Forelimb muscle (tissue), 1 donor: ENCODE measurements around the gene LRRC30. TPM values are rescaled to one million over a fixed set of nuclear protein-coding genes. Genes with fewer than 3 reads are reported as not detected.
"Not testable (repeated sequence)": the region's sequence is repeated elsewhere in the genome, so short reads cannot be mapped to it uniquely, and the experiment has no call there.

Source experiments
- DNase-seq: peaks from one replicate; pipeline ENCODE4 v3.0.0-alpha.2; 2013; ENCODE audit warnings: low read depth
- polyA plus RNA-seq: library from polyadenylated mRNA; unstranded; fragments of 120-200 nt; gene quantifications from one replicate; pipeline ENCODE4 v1.2.1, GENCODE V29; 2013; ENCODE audit not compliant: insufficient read length

Gene LRRC30
- polyA plus RNA-seq: 4.2 TPM

DNA sequence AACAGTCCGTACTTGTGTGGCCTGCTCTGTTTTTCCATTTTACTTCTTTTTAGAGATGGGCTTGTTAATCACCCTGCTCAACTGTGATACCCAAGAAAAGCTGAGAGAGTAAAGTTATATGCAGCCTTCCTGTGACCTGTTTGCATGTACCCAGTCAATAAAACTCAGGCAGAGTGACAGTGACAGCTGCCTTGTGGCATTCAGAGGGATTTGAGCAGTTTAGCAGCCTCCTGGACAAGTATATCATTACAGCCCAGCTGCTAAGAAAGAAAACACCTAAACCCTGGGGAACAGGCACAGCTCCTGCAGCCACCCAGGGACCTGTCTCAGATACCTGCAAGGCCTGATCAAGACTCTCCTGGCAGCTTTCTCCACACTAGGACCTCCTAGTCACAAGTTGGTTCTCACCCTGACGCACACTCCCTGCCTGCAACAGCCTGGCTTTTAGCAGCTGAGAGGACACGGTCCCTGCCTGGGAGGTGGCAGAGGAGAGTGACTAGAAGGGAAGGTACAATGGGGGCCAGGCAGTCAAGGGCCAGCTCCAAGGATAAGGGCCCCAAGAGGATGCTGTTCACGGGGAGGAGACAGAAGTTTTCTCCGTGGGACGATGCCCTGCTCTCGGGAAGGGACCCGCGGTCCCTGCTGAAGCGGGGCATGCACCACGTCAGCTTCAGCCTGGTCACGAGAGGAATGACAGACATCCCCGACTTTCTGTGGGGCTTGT, at the start of gene LRRC30:
TSS of gene LRRC30 (plus strand) at position 464 of the 724 bp plus-strand sequence. CDS start at position 514, 50 bp downstream.
- no peak for DNase-seq

DNA sequence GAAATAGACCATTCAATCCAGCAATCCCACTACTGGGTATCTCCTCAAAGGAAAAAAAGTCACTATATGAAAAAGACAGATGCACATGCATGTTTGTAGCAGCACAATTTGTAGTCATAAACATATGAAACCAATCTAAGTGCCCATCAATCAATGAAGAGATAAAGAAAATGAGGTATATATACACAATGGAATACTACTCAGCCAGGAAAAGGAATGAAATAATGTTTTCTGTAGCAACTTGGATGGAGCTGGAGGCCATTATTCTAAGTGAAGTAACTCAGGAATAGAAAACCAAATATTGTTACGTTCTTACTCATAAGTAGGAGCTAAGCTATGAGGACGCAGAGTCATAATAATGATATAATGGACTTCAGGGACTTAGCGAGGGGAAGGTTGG, 45.2 kb upstream of the LRRC30 start:
- DNase-seq: no peak

DNA sequence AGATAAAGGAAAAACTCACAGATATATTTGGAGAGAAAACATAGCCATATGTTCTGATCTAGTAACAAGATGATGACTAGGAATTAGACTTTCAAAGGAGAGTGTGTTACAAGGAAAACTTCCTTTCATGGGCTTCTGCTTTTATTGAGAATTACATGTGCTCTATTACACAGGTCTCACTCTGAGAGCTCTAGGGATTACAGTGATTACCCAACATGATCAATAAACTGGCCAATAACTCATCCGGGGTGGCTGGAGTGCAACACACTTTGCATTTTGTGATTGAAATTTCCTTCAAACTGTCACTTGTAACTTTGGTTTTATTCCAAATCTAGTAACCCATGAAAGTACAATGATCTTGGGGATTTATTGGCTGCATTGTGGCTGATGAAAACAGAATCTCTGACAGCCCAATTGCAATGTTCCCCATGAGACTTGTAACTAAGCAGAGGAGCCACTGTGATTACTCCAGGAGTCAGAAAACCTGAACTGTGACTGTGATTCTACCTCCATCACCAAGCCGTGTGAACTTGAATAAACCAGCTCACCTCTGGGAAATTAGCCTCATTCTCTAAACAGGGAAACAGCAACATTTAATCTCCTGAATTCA, 40.2 kb upstream of the LRRC30 start:
- no peak for DNase-seq

DNA sequence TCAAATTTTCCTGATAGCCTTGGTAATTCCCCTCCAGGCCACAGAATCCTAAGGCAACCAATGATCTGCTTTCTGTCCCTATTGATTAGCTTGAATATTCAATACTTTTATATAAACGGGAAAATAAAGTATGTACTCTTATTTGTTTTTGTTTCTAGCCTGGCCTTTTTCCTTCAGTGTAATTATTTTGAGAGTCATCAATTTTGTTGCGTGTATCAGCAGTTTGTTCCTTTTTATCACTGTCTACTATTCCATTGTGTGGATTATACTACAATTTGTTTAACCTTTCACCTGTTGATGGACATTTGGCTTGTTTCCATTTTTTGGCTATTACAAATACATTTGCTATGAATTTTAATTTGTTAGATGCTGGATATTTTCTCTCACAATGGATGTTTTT, 39.2 kb upstream of the LRRC30 start:
- no peak for DNase-seq

DNA sequence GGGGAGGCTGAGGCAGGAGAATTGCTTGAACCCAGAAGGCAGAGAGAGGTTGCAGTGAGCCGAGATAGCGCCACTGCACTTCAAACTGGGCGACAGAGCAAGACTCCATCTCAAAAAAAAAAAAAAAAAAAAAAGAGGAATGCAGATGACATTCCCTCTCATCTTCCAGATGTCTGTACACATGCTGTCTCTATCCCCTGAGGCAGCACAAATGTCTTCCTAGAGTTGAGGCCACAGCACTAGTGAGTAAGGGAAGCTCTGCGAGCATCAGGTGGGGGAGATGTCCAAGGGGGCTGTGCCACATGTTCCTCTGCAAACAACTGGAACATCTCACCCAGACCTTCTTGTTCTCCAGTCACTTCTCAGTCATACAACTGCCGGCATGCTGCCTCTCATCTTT, 35.6 kb upstream of the LRRC30 start:
- DNase-seq: no peak

DNA sequence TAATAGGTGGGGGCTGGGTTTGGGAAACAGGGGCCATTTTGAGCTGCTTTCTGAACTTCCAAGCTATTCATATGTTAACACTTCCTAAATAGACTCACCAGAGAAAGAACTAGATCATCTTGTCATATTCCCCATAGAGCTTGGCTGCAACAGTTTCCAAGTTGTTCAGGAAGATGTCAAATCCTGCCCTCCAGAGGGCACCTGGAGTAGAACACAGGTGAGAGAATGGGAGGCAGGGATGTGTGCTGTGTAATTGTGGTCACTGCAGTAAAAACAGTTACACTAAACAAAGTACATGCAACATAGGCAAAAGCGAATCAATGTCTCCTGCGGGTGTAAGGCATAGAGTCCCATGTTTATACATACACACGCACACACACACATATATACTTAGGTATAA, 34.5 kb upstream of the LRRC30 start:
- DNase-seq: no peak

DNA sequence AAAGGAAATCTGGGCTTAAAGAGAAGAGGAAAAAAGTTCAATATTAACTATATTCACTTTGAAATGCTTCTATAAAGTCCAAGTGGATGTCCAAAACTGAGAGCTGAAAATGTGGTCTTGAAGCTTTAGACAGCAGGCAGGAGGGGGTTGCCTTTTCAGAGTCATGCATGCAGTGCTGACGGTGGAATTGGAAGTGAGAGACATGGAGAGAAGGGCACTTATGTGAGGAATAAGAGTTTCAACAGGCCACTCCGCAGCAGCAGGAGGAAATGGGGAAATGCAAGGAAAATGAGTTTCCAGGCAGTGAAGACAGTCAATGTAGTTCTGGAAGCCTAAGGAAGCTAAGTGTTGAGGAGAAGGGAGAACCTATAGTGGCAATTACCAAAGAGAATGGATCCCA, 33.0 kb upstream of the LRRC30 start:
- no peak for DNase-seq

DNA sequence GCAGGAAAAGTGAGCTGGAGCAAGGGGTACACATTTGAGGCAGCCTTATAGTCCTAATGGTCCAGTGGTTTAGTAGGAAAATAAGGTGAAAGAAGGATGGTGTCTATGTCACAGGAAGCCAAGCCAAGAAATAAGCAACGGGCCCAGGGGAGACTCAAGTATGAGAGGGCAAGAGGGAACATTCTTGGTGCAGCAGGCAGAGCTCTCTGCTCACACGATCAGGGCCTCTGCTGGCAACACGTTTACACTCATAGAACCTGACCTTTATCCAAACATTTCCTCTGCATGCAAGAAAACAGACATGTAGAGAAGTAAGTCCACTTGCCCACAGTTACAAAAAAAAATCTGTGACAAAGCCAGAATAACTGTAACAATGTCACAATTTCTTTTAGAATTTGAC, 32.6 kb upstream of the LRRC30 start:
- no peak for DNase-seq

DNA sequence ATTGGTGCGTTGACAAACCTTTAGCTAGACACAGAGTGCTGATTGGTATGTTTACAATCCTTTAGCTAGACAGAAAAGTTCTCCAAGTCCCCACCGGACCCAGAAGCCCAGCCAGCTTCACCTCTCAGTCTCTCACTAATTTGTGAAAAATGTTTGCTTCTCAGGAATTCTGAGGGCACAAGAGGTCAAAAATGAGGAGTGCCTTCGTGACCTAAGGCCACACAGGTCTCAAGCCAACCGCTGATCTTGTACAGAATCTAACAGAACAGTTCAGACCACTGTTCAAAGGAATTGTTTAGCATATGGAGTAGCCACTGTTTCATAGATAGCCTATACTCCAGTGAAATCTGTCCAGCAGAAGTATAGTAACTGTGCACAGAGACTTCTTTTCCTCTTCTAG, 29.8 kb upstream of the LRRC30 start:
- no peak for DNase-seq

DNA sequence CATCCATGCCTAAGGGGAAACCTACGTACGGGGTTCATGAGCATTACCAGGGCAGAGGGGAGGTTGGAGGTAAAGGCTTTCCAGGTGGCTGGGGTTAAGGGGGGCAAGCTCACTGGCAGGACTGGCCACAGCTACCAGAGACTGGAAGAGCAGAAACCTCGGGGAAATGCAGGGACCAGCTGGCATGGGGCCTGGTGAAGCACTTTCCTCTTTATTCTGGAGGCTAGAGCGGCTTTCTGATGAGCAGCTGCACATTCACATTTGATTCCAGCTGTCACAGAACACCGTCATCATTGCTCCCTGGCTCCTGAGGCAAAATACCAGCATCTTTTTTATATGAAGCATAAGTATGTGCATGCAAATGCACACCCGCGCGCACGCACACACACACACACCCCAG, 28.7 kb upstream of the LRRC30 start:
- DNase-seq: no peak

DNA sequence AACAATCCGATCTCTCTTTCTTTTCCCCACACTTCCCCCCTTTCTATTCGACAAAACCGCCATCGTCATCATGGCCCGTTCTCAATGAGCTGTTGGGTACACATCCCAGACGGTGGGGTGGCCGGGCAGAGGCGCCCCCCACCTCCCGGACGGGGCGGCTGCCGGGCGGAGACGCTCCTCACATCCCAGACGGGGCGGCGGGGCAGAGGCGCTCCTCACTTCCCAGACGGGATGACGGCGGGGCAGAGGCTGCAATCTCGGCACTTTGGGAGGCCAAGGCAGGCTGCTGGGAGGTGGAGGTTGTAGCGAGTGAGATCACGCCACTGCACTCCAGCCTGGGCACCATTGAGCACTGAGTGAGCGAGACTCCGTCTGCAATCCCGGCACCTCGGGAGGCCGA, 27.3 kb upstream of the LRRC30 start:
- DNase-seq: not testable (repeated sequence)

DNA sequence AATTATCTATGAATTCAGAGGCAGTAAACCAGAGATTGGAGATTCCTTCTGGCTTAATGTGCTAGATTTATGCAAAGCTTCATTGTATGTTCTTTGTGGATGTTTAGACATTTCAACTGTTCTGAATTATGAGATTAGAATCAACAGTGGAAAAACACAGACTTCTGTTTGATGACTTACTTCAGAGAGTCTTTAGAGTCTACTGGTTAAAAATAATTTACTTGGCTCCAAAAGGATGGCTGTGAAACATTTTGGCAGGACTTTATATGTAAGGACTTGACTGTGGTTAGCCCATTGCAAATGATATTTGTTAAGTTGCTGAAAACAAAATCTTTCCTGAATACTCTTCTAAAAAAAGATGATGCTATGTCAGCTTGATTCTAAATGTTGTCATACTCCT, 25.5 kb upstream of the LRRC30 start:
- no peak for DNase-seq

DNA sequence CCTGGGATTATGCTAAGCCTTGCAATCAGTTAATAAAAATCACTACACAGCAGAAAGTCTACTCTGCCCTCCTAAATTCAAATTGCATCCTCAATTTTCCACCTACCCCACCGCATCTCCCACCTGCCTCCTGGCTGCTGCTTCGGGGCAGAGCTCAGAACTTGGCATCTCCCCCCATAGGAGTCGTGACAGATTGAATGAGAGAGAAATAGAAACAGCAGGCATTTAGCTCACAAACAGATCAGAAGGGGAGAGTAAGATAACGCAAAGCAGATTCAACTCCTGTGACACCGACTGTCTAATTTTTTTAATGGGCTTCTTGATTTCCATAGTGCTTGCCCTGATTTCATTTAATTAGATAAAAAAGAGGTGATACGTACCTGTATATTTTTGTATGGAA, 24.7 kb upstream of the LRRC30 start:
- DNase-seq: no peak

DNA sequence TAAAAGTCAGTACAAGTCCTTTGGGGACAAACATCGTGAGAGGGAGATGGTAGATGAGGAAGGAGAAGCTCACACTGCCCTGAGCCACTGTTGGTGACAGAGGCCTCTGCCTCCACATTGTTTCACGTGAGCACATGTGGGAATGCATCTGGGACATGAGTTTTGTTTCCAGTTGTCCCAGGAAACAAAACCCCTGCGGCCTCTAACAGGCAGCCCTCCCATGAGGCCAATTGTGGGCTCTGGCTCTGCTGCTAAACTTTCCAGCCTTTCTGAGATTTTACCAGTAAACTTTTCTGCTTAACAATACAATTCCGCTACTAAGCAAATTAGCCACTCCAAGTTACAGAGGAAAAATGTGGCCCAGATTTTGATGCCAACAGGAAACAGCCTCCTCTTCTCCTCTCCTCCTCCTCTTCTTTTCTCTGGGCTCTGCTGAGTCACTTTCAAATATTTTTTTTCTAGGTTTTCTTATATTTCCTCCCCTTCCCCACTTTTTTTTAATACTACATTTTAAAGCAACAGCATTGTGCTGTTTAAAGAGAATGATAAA, 23.4 kb upstream of the LRRC30 start:
- DNase-seq: no peak

DNA sequence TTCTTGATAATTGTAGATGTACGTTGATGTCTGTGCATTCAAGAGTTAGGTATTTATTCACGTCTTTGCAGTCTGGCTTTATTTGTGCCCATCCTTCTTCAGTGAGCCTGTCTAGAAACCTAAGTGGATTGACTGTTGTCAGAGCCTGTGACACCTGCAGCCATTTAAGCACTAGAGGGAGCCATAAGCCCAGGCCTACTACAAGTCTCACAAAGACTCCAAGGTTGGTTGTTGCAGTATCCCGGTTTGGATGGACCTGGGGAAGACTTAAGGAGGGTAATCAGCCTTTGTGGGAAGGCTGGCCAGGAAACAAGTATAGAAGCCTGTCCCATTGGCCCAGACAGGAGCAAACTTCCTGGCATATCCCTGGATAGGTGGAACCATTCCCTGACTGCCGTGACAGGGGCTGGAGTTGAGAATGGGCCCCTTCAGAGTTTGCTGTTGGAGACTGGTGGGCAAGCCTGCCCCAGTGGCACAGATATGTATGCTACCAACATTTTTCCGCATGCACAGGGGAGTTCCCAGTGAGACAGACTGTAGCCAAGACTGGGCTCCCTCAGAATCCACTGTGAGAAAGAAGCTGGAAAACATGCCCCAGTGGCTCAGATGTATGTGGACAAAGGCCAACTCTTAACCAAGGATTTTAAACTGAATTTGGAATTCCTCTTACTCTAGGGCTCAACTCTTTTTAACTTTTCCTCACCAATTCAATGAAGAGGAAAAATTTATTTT, 9.3 kb upstream of the LRRC30 start:
- DNase-seq: no peak

DNA sequence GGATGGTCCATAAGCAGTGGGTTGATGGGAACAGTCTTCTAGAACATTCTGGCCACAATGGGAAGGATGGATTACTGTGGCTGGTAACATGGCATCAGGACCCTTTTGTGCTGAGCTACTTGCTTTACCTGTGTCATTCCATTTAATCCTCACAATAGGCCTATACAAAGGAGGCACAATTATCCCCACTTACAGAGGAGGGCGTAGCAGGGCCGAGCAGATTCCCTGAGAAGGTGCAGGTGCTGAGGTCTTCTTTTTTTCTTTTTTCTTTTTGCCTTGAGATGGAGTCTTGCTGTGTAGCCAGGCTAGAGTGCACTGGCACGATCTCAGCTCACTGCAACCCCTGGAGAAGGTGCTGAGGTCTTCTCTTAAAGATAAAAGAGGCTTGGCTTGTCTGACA, 6.7 kb upstream of the LRRC30 start:
- no peak for DNase-seq

DNA sequence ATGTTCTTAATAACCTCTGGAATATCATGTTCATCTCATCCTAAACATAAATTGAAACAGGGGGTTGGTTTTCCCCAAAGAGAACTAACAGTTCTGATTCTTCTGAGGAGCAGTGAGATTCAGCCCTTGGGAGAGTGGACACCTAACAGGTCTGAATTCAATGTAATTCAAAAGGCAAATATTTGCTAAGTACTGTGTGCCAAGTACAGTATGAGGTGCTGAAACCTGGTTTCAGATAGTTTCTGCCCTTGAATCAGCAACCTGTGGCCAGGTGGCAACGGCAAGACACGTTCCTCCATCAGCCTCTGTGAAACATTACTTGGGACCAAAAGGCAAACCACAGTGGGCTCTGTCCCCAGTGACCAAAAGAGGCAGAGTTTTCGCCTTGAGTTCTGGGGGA, 1.3 kb downstream of the LRRC30 start:
- DNase-seq: no peak

DNA sequence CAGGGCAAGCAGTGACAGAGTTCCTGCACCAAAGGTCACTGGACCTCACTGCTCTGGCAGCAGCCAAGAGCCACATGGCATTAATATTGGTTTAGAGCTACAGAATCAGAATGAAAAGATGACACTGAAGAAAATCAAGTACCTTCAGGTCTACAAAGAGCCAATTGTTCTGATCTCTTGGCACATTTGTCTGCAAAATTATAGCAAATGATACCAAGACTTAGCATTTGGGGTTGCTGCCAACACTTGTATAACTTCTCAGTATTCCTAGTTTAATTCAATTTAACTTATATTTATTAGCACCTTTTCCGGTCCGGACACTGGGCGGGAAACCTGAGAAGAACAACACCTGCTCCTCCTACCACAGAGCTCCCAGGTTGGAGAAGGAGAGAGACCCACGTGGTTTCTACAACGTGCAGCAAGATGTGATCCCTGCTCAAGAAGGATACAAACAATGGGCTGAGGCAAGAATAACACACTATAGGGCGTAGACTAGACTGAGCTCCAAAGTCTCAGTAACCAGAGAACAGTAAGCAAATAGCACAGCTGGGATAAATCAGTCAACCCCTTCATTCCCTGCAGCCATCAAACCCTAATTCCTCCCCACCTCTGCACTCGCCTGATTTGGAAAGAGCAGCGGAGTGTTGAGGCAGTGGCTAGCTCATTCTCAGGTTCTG, 2.4 kb downstream of the LRRC30 start:
- DNase-seq: no peak

DNA sequence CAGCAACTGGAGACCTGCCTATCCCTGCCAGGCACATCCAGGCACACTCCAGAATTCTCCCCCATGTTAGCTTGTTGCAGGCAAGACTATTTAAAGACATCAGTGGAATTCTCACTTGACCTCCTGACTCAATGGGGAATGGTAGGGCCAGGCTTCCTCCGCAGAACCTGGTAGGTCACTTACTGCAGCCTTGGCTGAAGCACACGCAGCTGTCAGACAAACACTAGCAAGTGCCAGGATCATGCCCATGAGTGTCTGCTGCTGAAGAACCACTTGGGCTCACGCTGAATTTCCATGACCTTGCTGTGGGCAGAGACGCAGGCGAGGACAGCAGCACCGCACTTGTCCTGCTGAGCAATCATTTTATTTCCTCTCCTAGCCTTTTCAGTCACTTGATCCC, 3.2 kb downstream of the LRRC30 start:
- DNase-seq: no peak

DNA sequence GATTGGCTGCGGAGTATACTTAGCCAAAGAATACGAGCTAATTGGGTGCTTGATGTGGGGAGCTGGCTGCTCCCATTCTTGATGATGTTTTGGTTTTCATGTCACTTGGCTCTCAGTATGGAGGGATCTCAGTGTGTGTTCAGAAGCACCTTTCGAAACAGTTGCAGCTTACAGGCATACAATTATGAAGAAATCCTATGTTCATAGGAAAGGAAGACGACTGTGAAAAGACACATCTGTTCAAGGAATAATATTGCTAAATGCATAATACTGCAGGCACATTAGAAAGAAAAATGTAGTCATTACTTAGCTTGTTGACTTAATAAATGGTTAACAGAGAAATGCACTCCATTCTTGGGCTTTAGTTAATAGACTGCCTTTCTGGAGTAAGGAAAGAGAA, 4.1 kb downstream of the LRRC30 start:
- no peak for DNase-seq

DNA sequence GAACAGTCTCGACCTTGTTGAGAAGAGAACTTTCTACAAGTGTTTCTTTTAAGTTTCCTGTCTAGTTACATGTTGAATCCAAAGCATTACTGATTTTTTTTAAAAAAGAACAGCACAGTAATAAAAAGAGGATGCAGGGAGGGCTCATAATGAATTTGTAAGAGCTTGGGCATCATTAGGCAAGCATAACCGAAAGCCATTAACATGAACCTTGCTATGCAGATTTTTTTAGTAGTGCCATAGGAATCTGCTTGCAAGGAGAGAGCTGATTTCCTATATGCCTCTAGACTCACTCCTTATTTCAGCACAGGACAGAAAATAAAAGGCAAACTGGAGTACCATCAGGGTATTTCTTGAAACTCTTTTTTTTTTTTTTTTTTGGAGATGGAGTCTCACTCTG, 5.2 kb downstream of the LRRC30 start:
- no peak for DNase-seq

DNA sequence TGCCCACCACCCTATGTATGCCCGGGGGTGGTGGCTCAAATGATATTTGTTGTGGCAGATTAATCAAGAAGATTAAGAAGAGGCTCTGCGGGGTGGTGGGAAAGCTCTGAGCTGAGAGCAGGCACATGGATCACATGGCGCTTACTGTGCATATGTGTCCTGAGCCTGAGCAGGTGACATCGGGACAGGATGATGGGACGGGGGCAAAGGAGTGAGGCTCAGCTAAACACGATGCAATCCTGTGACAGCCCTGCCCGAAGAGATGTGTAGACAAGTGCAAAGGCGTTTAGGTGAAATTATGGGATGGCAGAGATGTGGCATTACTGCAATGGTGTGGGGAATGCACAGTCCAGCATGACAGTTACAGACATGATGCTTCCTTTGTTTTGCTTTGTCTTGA, 6.0 kb downstream of the LRRC30 start:
- DNase-seq: no peak
